Astrocyte of the cerebellum (primary cell): ENCODE results near the gene SDC1.

Source experiments
- DNase-seq: peaks from one replicate; pipeline ENCODE4 v3.0.0-alpha.2; 2011; ENCODE audit warnings: low read depth
- H3K4me3 ChIP-seq: 2 replicates; pipeline ENCODE4 v1.5.1; 2011; ENCODE audit warnings: mild to moderate bottlenecking, low read depth, low read length, moderate library complexity
- in situ Hi-C: cut with HindIII; loops from 2 replicates; pipeline ENCODE4 v1.10.0; 2017; ENCODE audit warnings: low sequenced_read_pairs
- TF ChIP-seq, protein P1 (sequence below): IDR thresholded peaks from 2 replicates; pipeline ENCODE4 v1.5.1; 2012; ENCODE audit warnings: low read length, low read depth, moderate library complexity, mild to moderate bottlenecking; ENCODE audit errors: missing control alignments

Gene SDC1

DNA sequence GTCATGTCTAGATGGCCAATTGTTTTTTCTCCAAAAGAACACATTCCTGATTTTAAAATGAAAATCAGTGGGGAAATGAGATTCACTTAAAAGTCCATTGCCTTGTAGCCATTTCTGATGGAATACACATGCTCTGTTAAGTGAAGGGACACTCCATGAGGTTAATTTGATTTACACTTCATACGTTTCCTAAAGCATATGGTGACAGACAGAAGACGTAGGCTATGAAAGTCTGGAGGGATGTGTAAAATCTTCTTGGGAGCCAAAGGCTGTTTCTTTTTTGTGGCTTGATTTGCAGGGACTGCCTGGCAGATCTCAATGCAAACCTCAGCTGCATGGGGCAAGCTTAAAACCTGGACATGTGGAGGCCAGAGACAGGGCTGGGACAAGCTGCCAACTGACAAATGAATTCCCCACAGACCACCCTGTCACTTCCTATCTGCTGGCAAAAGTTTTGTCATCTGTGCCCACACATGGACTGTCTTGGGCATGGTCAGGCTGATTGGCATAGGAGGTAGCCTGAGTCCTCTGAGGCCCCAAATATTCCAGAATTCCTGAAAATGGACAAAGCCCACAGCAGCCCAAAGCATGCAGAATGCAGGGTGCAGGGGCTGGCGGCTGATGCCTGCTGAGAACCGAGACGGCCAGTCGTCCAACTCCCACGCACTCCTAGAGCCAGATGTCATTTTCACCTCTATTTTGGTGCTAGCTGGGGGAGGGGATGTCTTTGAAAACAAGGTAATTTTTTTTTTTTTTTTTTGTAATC is 73.9 kb downstream of the SDC1 start:
- TF ChIP-seq, protein P1, sequence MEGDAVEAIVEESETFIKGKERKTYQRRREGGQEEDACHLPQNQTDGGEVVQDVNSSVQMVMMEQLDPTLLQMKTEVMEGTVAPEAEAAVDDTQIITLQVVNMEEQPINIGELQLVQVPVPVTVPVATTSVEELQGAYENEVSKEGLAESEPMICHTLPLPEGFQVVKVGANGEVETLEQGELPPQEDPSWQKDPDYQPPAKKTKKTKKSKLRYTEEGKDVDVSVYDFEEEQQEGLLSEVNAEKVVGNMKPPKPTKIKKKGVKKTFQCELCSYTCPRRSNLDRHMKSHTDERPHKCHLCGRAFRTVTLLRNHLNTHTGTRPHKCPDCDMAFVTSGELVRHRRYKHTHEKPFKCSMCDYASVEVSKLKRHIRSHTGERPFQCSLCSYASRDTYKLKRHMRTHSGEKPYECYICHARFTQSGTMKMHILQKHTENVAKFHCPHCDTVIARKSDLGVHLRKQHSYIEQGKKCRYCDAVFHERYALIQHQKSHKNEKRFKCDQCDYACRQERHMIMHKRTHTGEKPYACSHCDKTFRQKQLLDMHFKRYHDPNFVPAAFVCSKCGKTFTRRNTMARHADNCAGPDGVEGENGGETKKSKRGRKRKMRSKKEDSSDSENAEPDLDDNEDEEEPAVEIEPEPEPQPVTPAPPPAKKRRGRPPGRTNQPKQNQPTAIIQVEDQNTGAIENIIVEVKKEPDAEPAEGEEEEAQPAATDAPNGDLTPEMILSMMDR: no peak
- no peak overlapping the region for H3K4me3 ChIP-seq
- no peak for DNase-seq
- in situ Hi-C loops: no loop called here
